Measurements from ENCODE around the gene TECTA. TPM values are rescaled to one million over a fixed set of nuclear protein-coding genes. Genes with fewer than 3 reads are reported as not detected.

Gene TECTA
- total RNA-seq, 4 donors from 2014 or later, result under 0.01 to 2.8 (median 1.1) TPM; not detected in 1

DNA sequence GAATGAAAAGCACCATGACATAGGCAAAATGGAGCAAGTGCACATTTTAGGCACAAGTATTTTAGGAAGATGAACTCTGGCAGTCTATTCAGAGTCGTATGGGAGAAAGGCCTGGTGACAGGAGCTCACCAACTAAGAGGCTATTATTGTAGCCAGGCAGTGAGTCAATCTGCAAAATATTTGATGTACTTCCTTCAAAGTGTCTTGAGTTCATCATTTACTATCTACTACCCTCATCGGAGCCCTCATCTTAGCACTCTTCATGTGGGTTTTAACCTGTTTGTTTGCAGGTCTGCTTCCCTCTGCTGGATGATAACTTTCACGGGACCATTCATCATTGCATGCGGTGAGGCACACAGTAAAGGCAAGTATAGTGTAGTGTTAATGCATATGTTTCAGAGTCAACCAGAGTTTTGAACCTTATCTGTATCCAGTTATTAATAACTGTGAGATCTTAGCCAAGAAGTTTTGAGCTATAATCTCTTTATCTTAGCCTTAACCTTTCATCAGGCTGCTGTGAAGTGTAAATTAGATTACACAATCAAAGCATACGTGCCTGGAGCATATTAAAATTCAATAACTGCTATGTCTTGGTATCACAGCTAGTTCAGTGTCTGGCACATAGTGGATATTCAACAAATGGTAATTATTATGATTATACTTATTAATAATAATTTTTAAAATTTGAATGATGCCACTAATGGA is 120.6 kb downstream of the TECTA start:
- Histone ChIP-seq H3K9me3 (no peaks in the 10 kb centered on the region), H3K4me1 (no peaks in the 10 kb centered on the region), H3K4me3 (no peak overlapping the region), H3K27ac (no peak overlapping the region), H3K36me3 (no peaks in the 10 kb centered on the region), H3K27me3 (no peaks in the 10 kb centered on the region)
- DNase-seq, result no peak
- intact Hi-C loops (cut with DNase I; ENCODE audit: low total_unique reads), result no loop called here
- no peak for TF ChIP-seq POLR2A (IDR thresholded peaks at IDR 0.05)
- TF ChIP-seq, protein P1, sequence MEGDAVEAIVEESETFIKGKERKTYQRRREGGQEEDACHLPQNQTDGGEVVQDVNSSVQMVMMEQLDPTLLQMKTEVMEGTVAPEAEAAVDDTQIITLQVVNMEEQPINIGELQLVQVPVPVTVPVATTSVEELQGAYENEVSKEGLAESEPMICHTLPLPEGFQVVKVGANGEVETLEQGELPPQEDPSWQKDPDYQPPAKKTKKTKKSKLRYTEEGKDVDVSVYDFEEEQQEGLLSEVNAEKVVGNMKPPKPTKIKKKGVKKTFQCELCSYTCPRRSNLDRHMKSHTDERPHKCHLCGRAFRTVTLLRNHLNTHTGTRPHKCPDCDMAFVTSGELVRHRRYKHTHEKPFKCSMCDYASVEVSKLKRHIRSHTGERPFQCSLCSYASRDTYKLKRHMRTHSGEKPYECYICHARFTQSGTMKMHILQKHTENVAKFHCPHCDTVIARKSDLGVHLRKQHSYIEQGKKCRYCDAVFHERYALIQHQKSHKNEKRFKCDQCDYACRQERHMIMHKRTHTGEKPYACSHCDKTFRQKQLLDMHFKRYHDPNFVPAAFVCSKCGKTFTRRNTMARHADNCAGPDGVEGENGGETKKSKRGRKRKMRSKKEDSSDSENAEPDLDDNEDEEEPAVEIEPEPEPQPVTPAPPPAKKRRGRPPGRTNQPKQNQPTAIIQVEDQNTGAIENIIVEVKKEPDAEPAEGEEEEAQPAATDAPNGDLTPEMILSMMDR (IDR thresholded peaks at IDR 0.05), result no peak

DNA sequence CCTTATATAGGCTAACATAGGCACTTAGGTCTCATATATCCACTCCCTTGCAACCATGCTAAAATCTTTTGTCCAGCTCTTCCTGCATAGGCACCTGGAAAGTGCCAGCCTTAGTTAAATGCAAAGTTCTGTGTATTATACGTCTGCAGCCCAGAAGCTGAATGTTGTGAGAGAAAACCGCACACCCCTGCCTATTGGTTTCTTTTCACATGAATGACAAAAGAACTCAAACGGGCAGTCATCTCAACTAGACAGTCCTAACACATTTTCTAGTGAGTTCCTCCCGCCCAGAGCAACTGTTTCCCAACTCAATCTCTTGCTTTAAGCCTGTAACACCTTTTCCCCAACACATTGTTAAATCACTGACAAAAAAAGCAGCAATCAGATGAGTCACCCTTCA is 122.1 kb downstream of the TECTA start:
- H3K27me3 ChIP-seq, result no peaks in the 10 kb centered on the region
- DNase-seq, result no peak
- no peaks in the 10 kb centered on the region for H3K4me1 ChIP-seq
- TF ChIP-seq, protein P1 (IDR thresholded peaks at IDR 0.05), result no peak
- no peak for TF ChIP-seq POLR2A (IDR thresholded peaks at IDR 0.05)
- H3K27ac ChIP-seq, result no peak overlapping the region
- H3K36me3 ChIP-seq, result no peaks in the 10 kb centered on the region
- no peaks in the 10 kb centered on the region for H3K9me3 ChIP-seq
- intact Hi-C loops (cut with DNase I; ENCODE audit: low total_unique reads), result no loop called here
- H3K4me3 ChIP-seq, result no peak overlapping the region

DNA sequence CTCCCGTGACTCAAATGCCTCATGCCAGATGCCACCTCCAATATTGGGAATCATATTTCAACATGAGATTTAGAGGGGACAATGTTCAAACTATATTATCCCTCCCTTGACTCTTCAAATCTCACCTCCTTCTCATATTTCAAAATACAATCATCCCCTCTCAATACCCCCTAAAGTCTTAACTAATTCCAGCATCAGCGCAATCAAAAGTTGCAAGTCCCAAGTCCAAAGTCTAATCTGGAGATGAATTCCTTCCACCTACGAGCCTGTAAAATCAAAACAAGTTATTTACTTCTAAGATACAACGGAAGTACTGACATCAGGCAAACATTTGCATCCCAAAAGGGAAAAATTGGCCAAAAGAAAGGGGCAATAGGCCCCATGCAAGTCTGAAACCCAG is 124.3 kb downstream of the TECTA start:
- Histone ChIP-seq H3K27me3 (no peaks in the 10 kb centered on the region), H3K9me3 (no peaks in the 10 kb centered on the region), H3K4me1 (no peaks in the 10 kb centered on the region), H3K36me3 (no peaks in the 10 kb centered on the region), H3K4me3 (no peak overlapping the region), H3K27ac (no peak overlapping the region)
- TF ChIP-seq, protein P1 (IDR thresholded peaks at IDR 0.05), result no peak
- TF ChIP-seq POLR2A (IDR thresholded peaks at IDR 0.05), result no peak
- intact Hi-C loops (cut with DNase I; ENCODE audit: low total_unique reads), result no loop called here
- DNase-seq, result no peak

DNA sequence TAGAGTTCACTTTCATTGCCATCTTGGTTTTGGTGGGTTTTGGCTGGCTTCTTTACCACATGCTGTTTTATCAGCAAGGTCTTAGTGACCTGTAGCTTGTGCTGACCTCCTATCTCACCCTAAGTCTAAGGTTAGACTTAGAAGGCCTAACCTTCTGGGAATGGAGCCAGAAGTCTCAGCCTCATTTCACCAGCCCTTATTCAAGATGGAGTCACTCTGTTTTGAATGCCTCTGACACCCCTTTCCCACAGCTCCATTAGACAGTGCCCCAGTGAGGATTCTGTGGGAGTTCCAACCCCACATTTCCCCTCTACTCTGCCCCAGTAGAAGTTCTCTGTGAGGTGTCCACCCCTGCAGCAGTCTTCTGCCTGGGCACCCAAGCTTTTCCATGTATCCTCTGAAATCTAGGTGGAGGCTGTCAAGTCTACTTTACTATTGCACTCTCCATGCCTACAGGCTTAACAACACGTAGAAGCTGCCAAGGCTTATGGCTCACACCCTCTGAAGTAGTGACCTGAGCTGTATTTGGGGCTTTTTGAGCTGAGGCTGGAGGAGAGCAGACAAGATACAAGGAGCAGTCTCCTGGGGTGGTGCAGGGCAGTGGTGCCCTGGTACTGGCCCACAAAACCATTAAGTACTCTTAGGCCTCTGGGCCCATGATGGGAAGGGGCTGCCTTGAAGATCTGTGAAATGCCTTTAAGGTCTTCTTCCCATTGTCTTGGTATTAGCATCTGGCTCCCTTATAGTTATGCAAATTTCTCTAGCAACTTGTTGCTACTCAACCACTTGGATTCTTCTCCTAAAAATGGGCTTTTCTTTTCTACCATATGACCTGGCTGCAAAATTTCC is 125.6 kb downstream of the TECTA start:
- intact Hi-C loops (cut with DNase I; ENCODE audit: low total_unique reads), result no loop called here
- TF ChIP-seq, protein P1 (IDR thresholded peaks at IDR 0.05), result no peak
- no peak for TF ChIP-seq POLR2A (IDR thresholded peaks at IDR 0.05)
- no peaks in the 10 kb centered on the region for H3K4me1 ChIP-seq
- no peak overlapping the region for H3K4me3 ChIP-seq
- no peaks in the 10 kb centered on the region for H3K9me3 ChIP-seq
- H3K27me3 ChIP-seq, result no peaks in the 10 kb centered on the region
- no peaks in the 10 kb centered on the region for H3K36me3 ChIP-seq
- no peak for DNase-seq
- no peak overlapping the region for H3K27ac ChIP-seq

DNA sequence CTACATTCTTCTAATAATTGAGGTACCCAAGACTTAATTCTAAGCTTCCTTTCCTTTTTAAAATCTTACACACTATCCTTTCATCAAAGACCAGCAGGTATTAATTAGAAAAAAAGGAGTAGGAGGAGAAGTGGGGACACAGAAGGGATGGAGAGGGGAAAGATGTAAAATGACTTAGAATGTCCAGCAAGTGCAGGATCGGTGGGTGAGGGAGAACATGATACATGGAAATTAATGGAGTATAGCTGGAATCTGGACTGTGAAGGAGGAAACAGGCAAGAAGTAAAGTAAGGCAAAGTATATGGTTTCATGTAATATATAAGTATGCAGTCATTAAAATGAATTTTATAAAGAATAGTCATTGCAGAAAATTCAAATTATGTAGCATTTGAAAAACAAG is 127.8 kb downstream of the TECTA start:
- H3K27me3 ChIP-seq, result no peaks in the 10 kb centered on the region
- intact Hi-C loops (cut with DNase I; ENCODE audit: low total_unique reads), result no loop called here
- H3K4me1 ChIP-seq, result no peaks in the 10 kb centered on the region
- H3K4me3 ChIP-seq, result no peak overlapping the region
- no peak for DNase-seq
- no peaks in the 10 kb centered on the region for H3K9me3 ChIP-seq
- H3K27ac ChIP-seq, result no peak overlapping the region
- H3K36me3 ChIP-seq, result no peaks in the 10 kb centered on the region
- TF ChIP-seq, protein P1 (IDR thresholded peaks at IDR 0.05), result no peak
- TF ChIP-seq POLR2A (IDR thresholded peaks at IDR 0.05), result no peak
